OCI-M2 (cell line): ENCODE data around the gene TSPAN19.
"Not testable (repeated sequence)": the region's sequence is repeated elsewhere in the genome, so short reads cannot be mapped to it uniquely, and the experiment has no call there.

ENCODE experiments used
- DNase-seq: peaks from one replicate; lab custom pipeline; 2025; ENCODE audit not compliant: unreplicated experiment; lab: John Stamatoyannopoulos, UW

TSPAN19 gene

DNA sequence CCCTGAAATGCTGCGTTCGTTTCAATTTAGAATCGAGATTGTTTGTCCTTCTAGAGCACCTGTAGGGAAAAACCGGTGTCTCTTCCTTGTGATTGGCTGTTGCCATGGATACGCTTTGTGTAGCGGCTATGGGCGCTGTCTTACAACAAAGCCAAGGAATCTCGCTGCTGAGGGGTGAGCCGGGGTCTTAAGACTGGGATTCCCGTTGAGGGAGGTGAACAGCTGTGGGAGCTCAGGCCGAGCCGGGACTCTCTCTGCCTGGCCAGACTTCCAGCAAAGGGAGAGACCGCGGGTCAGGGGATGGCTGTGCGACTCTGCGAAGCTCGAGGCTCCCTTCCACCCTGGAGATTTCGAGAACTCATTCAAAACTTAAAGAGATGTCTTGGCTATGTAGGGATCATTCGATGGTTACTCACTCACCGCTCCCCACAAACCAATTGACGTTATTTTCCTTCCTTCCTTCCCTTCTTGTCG, at the start of gene TSPAN19, which contains the start of gene LRRIQ1:
Gene TSPAN19 (minus strand): TSS at position 44 of the 474 bp plus-strand sequence. CDS start 6,331 bp downstream, outside the sequence.
Gene LRRIQ1 (plus strand): TSS at position 118 of the 474 bp plus-strand sequence. CDS start 1,826 bp downstream, outside the sequence.
- peak; percentile 34 for DNase-seq

DNA sequence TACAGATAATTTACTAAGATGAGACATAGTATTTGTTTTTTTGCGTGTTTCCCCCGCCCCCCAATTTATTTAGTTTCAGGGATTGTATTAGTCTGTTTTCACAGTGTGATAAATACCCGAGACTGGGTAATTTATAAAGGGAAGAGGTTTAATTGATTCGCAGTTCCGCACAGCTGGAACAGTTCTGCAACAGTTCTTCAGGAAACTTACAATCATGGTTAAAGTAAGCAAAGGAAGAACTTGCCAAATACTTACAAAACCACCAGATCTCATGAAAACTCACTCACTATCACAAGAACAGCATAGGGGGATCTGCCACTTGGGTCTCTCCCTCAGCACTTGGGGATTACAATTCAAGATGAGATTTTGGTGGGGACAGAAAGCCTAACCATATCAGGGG, 49.0 kb upstream of the TSPAN19 start:
- DNase-seq = no peak

DNA sequence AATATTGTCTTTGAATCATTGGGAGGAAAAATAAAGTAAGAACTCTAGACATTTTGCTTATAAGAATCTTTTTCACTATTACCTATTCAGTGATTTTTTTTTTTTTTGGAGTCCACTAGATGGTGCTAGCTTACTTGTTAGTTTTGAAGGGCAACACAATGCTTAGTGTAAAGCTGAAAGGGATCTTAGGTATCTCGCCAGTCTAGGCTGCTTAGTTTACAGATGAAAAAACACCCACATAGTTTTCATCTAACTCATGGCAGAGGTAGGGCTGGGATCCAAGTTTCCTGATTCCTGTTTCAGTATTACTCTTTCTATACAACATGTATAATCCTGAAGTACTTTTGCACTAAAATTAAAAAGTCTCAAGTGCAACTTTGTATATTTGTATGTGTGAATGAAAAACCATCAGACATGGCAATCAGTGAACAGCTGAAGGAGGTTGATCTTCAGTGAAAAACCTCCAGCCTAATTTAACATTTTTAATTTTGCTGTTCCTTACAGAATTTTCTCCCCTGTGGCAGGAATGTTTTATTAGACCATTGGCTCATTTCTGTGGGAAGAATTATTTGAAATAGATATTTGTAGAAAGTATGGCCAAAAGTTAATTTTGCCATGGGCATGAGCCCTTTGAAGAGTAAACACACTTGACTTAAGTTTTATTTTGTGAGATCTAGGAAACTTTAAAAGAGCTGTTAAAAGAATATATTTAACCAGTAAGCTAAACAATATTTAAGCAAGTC, 40.8 kb upstream of the TSPAN19 start:
- no peak for DNase-seq

DNA sequence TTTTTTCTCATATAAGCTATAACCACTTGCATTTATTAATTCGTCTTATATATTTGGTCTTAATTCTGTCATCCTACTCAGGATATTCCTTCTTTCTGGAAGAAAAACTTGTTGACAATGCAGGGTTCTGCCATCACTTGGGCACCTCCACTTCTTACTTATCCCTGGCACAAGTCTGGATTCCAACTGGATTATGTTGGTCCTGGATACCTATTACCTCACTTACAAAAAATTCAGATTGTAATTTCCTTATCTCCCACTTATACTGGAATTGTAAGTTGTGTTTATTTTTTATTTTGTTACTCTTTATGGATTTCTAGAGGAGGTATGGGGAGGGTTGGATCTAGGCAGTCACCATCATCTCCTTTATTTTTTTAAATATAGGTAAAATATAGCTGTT, 36.7 kb upstream of the TSPAN19 start:
- DNase-seq = no peak

DNA sequence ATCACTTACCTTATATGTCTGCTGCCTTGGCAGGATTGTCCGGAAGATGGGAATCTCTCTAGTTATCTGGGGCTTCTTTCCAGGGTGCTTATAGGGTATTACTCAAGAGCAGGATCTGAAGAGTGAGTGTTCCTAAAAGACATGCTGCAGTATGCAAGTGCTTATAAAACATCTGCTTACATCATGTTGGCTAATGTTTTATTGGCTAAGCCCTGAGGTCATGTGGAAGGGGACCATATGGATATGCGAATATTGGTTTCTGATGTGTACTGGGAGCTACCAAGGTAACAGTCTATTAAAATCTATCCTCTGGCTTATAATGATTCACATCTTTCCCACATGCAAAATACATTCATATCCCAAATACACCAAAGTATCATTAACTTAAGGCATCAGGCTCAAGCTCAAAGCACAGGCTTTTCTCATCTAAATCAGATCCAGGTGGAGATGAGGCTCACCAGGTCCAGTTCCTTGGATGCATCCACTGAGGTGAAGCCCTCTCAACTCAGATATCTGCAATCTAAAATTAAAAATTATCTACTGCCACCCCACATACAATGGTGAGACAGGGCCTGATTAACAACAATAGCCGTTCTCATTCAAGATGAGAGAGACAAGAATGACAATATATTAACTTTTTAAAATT, 29.9 kb upstream of the TSPAN19 start:
- no peak for DNase-seq

DNA sequence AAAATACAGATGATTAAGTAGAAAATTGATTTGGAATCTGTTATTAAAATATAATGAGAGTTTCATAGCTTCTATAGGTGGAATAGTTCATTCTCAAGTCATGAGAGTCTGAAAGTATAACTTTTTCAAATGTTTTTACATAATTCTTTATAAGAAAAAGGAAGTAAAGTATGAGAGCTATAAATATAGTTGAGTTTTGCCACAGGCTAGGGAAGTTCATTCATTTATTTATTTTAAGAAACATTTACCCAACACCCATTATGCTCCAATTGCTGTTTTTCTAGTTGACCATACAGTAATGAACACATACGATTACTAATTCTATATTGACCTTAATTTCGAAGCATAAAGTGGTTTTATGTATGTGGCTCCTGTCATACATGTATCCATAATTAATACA, 24.8 kb upstream of the TSPAN19 start:
- DNase-seq = no peak

DNA sequence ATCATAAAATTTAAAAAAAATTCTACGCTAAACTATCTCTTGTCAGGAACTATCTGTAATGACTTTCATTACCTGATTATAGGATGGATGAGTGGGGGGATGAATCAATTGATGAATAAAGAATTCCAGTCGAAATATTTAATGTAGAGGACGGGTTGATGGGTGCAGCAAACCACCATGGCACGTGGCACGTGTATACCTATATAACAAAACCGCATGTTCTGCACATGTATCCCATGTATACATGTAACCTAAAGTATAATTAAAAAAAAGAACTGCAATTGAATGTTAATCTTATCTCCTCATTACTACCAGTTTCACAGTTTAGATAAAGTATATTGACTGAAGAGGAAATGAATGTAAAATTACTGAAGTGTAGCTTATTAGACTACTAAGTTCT, 23.5 kb upstream of the TSPAN19 start:
- no peak for DNase-seq

DNA sequence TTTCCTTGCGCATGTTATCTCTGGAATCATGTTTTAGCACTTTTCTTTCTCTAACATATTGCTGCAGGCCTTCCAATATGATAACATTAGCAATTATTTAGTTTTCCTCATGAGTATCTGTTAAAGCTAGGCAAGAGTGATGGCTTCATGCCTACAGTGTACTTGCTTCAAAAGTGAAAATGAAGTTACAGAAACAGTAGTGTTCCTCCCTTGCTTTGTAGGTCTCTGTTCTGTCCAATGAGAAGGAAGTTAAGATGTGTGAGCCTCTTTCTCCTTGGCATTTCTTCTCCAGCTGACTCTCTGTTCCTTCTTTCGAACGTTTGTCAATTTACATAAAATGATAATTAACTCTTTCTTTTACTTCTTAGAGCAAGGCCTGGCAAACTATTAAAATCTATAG, 22.3 kb upstream of the TSPAN19 start:
- no peak for DNase-seq

DNA sequence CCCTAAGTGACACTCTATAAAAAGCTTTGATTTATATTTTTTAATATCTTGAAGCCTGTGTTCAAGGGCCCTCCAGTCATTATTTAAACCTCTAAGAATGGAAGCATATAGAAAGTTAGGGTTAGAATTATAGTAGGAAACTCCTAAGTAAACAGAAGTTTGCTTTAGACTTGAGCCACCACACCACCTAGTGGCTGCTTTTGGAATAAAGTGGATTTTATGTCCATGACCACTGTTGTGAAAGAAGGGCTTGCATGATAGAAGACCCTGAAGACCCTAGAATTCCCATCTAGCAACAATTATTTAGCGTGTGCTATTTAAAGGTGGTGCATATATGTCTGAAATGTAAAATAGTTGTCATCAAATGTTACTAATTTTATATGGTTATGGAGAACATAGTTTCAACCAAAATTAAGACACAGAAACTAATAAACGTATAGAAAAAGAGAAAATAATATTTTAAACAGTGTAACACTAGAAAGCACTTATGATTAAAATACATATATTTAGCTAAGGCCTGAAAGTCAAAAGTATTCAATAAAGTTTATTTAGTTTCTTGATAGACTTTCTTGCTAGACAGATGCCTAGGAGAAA, 21.4 kb upstream of the TSPAN19 start:
- peak; percentile 22 for DNase-seq

DNA sequence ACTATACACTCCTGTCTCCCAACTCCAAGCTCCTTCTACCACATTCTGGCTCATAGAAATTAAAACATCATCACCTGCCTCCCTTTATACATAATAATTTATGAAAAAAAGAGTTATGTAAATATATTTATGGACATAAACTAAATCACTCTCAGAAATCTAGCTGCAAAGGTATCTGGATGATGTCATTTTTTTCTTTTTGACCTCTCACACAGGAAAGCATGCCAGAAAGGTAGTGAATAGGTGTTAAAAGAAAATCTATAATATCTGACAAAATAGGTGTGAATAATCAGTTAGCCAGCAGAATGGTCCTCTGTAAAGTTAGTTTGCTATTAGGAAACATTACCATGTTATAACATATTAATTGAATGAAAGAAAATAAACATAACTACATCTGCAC, 7.8 kb upstream of the TSPAN19 start:
- no peak for DNase-seq

DNA sequence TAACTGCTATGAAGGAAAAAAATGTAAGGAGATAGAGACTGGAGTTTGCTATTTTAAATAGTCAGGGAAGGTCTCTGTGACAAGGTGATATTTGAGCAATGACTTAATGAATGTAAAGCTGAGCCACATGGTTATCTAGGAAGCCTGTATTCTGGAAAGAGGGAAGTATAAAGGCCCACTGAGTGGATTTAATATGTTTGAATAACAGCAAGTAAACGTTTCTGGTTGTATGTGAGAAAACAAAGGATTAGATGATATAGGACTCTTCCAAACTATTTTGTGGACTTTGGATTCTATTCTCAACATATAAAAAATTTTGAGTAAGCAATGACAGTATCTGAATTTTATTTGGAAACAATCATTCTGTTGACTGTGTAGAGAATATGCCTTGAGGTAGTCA, 5.3 kb upstream of the TSPAN19 start:
- no peak for DNase-seq

DNA sequence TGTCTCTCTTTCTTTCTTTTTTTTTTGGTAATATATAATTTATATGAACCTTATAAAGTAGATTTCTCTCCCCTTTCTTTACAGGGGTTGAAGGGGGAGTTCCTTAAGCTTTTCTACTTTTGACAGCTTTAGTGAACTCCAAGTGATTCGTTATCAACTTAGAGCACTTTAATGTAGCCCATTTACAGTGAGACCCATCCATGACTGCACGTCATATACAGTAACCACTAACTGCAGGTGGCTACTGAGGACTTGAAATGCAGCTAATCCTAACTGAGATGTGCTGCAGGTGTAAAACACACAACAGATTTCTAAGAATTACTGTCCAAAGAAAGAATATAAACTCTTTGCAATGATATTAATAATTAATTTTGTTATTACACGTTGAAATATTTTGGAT, 656 bp upstream of the TSPAN19 start:
- no peak for DNase-seq

DNA sequence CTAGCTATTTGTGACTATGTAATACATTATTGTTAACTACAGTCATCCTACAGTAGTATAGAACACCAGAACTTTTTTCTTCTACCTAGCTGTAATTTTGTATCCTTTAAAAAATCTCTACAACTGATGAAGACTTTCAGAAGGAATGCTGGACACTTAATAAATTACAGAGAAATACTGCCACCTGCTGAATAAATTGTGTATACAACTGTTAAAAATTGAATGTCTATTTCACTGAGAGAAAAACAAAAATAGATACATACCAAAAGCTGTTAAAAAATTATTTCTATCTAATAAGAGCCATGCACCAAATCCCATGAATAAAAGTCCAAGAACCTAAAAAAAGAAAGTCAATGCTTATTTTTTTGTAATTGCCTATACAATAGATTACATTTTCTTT, 6.6 kb downstream of the TSPAN19 start:
- no peak for DNase-seq

DNA sequence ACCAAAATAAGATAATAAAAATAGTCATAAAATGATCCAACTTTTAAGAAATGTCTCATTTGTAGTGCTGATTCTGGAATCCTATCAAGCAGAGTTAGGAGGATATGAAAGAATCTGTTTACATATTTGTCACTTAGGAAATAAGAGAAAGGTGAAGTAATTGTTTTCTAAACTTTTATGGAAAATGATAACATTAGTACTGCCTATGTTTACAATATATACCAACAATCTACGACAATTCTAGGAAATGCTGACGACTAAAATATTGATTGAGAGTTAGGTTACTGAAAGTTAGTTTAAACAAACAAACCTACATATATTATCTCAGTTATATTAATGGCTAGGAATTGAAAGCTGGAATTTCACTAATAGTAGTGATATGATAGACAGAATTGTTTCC, 18.0 kb downstream of the TSPAN19 start:
- DNase-seq = no peak

DNA sequence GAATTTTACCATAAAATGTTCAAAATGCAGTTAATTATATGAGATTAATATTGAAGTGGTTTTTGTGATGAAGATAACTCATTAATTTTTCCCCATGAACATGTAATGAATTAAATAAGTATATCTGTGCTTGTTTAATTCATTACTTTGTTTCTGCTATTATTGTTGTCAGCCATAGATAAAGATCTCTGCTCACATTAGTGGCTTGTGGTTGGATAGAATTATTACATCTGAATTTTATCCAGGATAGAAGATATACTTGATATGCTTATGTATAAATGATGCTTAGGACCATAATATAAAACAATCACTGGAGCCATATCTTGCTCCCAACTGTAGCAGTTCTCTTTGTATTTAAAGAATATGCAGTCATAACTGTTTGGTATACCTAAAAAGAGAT, 18.5 kb downstream of the TSPAN19 start:
- no peak for DNase-seq

DNA sequence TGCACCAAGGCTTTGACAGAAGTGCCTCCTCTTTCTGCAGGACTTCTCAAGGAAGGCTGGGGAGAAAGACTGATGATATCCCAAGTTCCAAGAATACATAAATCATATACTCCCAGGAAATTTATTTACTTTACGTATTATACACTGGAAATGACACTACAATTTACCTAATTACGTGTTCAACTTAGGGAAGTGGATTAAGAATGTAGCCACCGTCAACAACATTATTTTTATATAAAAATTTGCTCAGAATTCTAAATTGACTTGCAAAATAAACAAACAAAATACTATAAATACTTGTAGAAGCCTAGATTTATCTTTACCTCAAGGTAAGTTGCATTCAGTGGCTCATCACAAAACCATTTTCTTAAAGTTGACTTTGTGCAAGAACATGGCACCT, 18.9 kb downstream of the TSPAN19 start:
- DNase-seq = no peak

DNA sequence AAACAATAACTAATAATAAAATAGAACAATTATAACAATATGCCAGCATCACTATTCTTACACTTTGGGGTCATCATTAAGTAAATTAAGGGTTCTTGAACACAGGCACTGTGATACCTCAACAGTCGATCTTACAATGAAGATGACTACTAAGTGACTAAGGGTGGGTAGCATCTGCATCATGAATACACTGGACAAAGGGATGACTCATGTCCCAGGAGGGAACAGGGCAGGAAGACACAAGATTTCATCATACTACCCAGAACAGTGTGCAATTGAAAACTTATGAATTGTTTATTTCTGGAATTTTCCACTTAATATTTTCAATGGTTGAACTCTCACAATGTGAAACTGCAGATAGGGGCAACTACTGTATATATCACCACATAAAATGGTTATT, 19.7 kb downstream of the TSPAN19 start:
- no peak for DNase-seq

DNA sequence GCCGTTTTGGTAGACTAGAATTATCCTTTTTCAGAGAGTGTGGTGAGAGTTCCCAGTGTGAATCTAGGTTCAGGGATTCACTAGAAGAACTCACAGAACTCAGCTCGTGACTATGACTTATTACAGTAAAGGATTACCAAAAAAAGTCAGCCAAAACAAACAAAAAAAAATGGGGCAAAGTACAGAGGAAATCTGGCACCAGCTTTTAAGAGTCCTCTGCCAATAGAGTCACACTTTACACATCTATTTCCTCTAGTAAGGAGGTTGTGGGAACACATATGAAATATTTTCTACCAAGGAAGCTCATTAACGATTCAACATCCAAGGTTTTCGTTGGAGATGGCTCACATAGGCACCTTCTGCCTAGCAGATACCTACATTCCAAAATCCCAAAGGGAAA, 28.2 kb downstream of the TSPAN19 start:
- DNase-seq = no peak

DNA sequence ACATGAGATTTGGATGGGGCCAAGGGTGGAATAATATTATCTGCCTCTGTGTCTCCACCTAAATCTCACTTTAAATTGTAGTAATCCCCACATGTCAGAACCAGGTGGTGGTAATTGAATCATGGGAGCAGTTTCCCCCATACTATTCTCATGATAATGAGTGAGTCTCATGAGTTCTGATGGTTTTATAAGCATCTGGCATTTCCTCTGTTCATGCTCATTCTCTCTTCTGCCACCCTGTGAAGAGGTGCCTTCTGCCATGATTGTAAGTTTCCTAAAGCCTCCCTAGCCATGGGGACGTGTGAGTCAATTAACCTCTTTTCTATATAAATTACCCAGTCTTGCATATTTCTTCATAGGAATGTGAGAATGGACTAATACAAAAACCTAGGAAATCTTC, 29.9 kb downstream of the TSPAN19 start:
- DNase-seq = no peak

DNA sequence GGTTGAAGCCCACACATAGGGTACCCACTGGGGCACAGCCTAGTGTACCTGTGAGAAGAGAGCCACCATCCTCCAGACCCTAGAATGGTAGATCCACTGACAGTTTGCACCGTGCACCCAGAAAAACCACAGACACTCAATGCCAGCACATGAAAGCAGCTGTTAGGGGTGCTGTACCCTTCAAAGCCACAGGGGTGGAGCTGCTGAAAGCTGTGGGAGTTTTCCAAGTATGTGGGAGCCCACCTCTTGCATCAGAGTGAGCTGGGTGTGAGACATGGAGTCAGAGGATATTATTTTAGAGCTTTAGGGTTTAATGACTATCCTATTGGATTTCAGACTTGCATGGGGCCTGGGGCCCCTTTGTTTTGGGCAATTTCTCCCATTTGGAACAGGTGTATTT, 30.5 kb downstream of the TSPAN19 start:
- no peak for DNase-seq

DNA sequence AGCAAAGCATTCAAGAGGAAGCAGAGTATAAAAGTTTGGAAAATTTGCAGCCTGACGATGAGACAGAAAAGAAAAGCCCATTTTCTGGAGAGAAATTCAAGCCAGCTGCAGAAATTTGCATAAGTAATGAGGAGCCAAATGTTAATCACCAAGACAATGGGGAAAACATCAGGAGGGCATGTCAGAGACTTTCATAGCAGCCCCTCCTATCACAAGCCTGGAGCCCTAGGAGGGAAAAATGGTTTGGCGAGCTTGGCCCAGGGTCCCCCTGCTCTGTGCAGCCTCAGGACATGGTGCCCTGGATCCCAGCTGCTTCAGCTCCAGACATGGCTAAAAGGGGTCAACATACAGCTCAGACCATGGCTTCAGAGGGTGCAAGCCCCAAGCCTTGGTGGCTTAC, 31.0 kb downstream of the TSPAN19 start:
- DNase-seq = not testable (repeated sequence)

DNA sequence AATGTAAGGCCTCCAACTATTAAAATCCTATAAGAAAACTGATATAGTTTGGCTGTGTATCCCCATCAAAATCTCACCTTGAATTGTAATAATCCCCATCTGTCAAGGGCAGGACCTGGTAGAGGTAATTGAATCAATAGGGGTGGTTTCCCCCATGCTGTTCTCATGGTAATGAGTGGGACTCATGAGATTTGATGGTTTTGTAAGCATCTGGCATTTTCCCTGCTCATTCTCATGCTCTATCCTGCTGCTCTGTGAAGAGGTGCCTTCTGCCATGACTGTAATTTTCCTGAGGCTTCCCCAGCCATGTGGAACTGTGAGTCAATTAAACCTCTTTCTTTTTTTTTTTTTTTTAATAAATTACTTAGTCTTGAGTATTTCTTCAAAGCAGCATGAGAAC, 31.9 kb downstream of the TSPAN19 start:
- no peak for DNase-seq
